ENCODE data around the gene MERTK. TPM values are rescaled to one million over a fixed set of nuclear protein-coding genes. Genes with fewer than 3 reads are reported as not detected.

Gene MERTK
- total and polyA plus RNA-seq, 2 of the 13 experiments (the other 11 are each of a cell fraction or from before 2014, with no cell fraction given): 37.3 to 44.7 TPM

DNA sequence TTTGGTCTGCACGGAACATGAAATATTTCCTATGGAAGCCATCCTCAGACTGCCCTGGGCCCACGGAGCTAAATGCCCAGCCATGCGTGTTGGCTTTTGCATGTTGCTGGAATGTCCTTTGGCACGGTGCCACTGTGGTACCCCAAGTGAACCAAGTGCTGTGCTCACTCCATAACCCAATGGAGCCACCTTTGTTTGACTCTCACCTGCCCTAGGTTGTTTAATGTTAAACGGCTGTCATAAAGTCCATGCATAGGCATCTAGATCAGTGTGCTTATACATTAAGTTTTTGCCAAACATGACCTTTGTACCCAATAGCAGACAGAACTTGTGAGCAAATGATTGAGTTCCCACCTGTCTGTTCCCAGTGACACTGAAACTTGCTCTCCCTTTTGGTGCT lies 96.7 kb downstream of the MERTK start (continued):
- no peak for TF ChIP-seq SP5 (CRISPR knock-in tag; IDR thresholded peaks at IDR 0.05; ENCODE audit: borderline replicate concordance, low read depth)
- TF ChIP-seq TCF7 (IDR thresholded peaks at IDR 0.05; ENCODE audit: low read depth): no peak
- TF ChIP-seq, protein P1, sequence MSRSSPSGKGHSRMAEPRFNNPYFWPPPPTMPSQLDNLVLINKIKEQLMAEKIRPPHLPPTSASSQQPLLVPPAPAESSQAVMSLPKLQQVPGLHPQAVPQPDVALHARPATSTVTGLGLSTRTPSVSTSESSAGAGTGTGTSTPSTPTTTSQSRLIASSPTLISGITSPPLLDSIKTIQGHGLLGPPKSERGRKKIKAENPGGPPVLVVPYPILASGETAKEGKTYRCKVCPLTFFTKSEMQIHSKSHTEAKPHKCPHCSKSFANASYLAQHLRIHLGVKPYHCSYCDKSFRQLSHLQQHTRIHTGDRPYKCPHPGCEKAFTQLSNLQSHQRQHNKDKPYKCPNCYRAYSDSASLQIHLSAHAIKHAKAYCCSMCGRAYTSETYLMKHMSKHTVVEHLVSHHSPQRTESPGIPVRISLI (CRISPR knock-in tag; IDR thresholded peaks at IDR 0.05; ENCODE audit: borderline replicate concordance): no peak
- TF ChIP-seq ZNF891 (CRISPR knock-in tag; IDR thresholded peaks at IDR 0.05): no peak
- TF ChIP-seq KLF6 (CRISPR knock-in tag; IDR thresholded peaks at IDR 0.05): no peak
- no peak for TF ChIP-seq FOXC1 (CRISPR knock-in tag; IDR thresholded peaks at IDR 0.05; ENCODE audit: borderline replicate concordance)
- no peak for TF ChIP-seq DNMT1 (CRISPR knock-in tag; IDR thresholded peaks at IDR 0.05)
- TF ChIP-seq, protein P2, sequence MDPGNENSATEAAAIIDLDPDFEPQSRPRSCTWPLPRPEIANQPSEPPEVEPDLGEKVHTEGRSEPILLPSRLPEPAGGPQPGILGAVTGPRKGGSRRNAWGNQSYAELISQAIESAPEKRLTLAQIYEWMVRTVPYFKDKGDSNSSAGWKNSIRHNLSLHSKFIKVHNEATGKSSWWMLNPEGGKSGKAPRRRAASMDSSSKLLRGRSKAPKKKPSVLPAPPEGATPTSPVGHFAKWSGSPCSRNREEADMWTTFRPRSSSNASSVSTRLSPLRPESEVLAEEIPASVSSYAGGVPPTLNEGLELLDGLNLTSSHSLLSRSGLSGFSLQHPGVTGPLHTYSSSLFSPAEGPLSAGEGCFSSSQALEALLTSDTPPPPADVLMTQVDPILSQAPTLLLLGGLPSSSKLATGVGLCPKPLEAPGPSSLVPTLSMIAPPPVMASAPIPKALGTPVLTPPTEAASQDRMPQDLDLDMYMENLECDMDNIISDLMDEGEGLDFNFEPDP (CRISPR knock-in tag; conservative IDR thresholded peaks at IDR 0.05): no peak
- TF ChIP-seq HNF4G (IDR thresholded peaks at IDR 0.05; ENCODE audit: borderline replicate concordance, low read depth, low read length): peak; percentile 71
- TF ChIP-seq HNF4G (CRISPR knock-in tag; IDR thresholded peaks at IDR 0.05; ENCODE audit: borderline replicate concordance, low read depth): peak; percentile 71
- TF ChIP-seq, protein P3, sequence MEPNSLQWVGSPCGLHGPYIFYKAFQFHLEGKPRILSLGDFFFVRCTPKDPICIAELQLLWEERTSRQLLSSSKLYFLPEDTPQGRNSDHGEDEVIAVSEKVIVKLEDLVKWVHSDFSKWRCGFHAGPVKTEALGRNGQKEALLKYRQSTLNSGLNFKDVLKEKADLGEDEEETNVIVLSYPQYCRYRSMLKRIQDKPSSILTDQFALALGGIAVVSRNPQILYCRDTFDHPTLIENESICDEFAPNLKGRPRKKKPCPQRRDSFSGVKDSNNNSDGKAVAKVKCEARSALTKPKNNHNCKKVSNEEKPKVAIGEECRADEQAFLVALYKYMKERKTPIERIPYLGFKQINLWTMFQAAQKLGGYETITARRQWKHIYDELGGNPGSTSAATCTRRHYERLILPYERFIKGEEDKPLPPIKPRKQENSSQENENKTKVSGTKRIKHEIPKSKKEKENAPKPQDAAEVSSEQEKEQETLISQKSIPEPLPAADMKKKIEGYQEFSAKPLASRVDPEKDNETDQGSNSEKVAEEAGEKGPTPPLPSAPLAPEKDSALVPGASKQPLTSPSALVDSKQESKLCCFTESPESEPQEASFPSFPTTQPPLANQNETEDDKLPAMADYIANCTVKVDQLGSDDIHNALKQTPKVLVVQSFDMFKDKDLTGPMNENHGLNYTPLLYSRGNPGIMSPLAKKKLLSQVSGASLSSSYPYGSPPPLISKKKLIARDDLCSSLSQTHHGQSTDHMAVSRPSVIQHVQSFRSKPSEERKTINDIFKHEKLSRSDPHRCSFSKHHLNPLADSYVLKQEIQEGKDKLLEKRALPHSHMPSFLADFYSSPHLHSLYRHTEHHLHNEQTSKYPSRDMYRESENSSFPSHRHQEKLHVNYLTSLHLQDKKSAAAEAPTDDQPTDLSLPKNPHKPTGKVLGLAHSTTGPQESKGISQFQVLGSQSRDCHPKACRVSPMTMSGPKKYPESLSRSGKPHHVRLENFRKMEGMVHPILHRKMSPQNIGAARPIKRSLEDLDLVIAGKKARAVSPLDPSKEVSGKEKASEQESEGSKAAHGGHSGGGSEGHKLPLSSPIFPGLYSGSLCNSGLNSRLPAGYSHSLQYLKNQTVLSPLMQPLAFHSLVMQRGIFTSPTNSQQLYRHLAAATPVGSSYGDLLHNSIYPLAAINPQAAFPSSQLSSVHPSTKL (CRISPR knock-in tag; IDR thresholded peaks at IDR 0.05): peak; percentile 51; the same call in 1 of the 2 replicates
- TF ChIP-seq, protein P4, sequence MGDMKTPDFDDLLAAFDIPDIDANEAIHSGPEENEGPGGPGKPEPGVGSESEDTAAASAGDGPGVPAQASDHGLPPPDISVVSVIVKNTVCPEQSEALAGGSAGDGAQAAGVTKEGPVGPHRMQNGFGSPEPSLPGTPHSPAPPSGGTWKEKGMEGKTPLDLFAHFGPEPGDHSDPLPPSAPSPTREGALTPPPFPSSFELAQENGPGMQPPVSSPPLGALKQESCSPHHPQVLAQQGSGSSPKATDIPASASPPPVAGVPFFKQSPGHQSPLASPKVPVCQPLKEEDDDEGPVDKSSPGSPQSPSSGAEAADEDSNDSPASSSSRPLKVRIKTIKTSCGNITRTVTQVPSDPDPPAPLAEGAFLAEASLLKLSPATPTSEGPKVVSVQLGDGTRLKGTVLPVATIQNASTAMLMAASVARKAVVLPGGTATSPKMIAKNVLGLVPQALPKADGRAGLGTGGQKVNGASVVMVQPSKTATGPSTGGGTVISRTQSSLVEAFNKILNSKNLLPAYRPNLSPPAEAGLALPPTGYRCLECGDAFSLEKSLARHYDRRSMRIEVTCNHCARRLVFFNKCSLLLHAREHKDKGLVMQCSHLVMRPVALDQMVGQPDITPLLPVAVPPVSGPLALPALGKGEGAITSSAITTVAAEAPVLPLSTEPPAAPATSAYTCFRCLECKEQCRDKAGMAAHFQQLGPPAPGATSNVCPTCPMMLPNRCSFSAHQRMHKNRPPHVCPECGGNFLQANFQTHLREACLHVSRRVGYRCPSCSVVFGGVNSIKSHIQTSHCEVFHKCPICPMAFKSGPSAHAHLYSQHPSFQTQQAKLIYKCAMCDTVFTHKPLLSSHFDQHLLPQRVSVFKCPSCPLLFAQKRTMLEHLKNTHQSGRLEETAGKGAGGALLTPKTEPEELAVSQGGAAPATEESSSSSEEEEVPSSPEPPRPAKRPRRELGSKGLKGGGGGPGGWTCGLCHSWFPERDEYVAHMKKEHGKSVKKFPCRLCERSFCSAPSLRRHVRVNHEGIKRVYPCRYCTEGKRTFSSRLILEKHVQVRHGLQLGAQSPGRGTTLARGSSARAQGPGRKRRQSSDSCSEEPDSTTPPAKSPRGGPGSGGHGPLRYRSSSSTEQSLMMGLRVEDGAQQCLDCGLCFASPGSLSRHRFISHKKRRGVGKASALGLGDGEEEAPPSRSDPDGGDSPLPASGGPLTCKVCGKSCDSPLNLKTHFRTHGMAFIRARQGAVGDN (CRISPR knock-in tag; IDR thresholded peaks at IDR 0.05): no peak
- no peak for TF ChIP-seq CEBPB (IDR thresholded peaks at IDR 0.05; ENCODE audit: borderline replicate concordance, low read depth, low read length)
- TF ChIP-seq, protein P5, sequence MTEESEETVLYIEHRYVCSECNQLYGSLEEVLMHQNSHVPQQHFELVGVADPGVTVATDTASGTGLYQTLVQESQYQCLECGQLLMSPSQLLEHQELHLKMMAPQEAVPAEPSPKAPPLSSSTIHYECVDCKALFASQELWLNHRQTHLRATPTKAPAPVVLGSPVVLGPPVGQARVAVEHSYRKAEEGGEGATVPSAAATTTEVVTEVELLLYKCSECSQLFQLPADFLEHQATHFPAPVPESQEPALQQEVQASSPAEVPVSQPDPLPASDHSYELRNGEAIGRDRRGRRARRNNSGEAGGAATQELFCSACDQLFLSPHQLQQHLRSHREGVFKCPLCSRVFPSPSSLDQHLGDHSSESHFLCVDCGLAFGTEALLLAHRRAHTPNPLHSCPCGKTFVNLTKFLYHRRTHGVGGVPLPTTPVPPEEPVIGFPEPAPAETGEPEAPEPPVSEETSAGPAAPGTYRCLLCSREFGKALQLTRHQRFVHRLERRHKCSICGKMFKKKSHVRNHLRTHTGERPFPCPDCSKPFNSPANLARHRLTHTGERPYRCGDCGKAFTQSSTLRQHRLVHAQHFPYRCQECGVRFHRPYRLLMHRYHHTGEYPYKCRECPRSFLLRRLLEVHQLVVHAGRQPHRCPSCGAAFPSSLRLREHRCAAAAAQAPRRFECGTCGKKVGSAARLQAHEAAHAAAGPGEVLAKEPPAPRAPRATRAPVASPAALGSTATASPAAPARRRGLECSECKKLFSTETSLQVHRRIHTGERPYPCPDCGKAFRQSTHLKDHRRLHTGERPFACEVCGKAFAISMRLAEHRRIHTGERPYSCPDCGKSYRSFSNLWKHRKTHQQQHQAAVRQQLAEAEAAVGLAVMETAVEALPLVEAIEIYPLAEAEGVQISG (CRISPR knock-in tag; IDR thresholded peaks at IDR 0.05): 0 out of 2 replicates have a peak, but pooled peaks have one; percentile 18
- TF ChIP-seq ZNF761 (CRISPR knock-in tag; conservative IDR thresholded peaks at IDR 0.05): no peak
- no peak for TF ChIP-seq ZNF3 (CRISPR knock-in tag; IDR thresholded peaks at IDR 0.05)
- TF ChIP-seq SSRP1 (CRISPR knock-in tag; IDR thresholded peaks at IDR 0.05): peak; percentile 88; the same call in 1 of the 2 replicates
- TF ChIP-seq RCOR2 (CRISPR knock-in tag; IDR thresholded peaks at IDR 0.05): 0 out of 2 replicates have a peak, but pooled peaks have one; percentile 40
